ENCODE data around the gene NDP.

NDP gene, protein sequence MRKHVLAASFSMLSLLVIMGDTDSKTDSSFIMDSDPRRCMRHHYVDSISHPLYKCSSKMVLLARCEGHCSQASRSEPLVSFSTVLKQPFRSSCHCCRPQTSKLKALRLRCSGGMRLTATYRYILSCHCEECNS

DNA sequence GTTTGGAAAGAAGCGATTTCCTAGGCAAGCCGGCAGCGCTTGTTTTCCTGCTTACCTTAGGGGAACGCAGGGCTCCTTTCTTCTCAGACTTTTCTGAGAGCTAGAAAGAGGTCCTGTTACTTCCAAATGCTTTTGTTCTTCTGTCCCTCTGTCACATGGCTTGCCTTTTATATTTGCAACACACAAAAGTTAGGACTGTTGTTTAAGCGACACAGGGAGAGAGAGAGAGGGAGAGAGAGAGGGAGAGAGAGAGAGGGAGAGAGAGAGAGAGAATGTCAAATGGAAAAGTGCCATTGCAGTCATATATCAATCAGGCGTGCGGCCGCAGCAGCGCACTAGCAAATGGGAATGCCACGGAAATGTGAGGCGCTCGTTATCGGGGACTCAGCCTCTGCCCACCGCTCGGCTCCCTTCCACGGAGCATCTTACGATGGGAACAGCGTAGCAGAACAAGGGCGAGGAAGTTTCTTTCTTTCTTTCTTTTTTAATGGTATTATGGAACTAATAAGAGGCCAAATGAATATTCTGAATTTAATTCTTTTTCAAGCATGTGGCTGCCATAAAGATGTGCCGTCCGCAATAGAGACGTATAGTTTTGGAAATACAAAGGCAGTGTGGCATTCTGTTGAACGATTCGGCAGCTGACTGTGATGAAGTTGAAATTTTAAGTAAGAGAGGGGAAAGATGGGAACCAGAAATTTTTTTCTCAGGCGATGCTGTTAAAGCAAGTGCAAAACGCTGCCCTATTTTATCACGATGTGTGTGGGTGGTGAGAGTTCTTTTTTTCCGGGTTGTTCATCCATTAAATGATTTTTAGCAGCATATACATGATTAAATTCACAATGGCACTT lies at the start of gene NDP:
Gene NDP, minus strand, starts transcription at position 142 of the 851 bp plus-strand sequence. CDS start 14,745 bp downstream, outside the sequence.
- peak; percentile 5 for DNase-seq

- no peak for DNase-seq
These were observed 49.8 kb upstream of the NDP start for GRCh38 chrX:44022964-44023363.

DNA sequence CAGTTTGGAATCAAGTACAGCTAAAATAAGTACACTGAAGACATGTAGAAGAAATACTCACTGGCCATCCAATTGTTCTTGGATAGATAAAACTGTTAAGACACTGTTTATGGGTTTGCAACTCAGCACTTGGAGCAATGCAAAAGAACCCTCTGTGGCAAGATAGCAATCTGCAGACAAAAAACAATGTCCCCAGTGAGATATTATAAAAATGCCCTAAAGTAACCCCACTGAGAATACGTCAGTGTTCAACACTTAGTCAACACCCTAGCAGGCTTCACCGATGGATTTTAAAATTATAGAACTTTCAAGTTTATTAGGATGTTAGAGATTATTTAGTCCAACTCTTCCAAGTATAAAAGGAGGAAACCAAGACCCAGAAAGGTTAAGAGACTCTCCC lies 47.5 kb upstream of the NDP start:
- no peak for DNase-seq

DNA sequence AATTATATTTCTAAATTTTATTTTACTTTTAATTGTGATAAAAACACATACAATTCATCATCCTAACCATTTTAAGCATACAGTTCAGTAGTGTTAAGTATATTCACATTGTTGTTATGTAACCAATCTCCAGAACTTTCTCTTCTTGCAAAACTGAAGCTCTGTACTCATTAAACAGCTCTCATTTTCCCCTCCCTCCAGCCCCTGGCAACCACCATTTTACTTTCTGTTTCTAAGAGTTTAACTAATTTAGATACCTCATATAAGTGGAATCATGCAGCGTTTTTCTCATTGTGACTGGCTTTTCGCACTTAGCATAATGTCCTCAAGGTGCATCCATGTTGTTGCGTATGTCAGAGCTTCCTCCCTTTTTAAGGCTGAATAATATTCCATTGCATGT lies 46.7 kb upstream of the NDP start:
- DNase-seq: no peak

DNA sequence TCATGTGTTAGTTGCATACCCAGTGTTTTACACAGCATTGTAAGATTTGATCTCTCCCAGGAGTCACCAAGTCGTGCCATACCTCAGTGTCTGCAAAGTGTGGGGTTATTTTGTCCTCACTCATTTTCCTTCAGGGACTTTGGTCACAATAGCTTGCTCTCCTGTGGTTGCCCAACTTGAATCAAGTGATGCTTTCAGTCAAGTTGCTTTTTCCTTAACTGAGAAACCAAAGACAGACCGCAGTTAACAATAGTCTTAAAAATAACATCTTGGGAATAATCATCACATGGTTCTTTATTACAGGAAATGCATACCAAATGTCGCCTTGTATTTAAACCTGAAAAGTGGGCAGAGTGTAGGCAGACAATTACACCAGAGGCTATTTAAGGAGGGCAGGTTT lies 44.5 kb upstream of the NDP start:
- no peak for DNase-seq

DNA sequence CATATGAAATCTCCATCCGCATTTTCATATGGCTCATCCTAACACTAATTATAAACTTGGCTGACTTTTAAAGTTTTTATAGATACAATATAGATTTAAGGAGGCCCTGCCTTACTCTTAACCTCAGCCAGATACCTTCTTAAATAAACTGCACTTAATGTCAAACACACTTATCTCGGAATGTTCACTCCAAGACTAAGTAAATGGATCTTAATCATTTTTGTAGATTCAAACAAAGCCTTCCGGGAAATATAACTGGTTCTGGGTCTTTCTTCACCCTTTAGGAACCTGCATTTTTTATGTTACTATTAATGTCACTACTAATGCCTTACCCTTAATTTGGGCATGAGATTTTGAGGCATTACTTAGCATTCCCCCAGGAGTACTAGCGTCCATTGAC lies 43.7 kb upstream of the NDP start:
- DNase-seq: no peak

GRCh38 chrX:44012484-44013096 lies 39.4 kb upstream of the NDP start:
- DNase-seq: peak; percentile 54

- DNase-seq: no peak
These were observed 38.3 kb upstream of the NDP start for GRCh38 chrX:44011506-44011905.

- DNase-seq: no peak
These were observed 37.4 kb upstream of the NDP start for GRCh38 chrX:44010626-44011025.

- no peak for DNase-seq
These were observed 32.9 kb upstream of the NDP start for GRCh38 chrX:44006081-44006480.

GRCh38 chrX:44003975-44004374 lies 30.8 kb upstream of the NDP start:
- no peak for DNase-seq

DNA sequence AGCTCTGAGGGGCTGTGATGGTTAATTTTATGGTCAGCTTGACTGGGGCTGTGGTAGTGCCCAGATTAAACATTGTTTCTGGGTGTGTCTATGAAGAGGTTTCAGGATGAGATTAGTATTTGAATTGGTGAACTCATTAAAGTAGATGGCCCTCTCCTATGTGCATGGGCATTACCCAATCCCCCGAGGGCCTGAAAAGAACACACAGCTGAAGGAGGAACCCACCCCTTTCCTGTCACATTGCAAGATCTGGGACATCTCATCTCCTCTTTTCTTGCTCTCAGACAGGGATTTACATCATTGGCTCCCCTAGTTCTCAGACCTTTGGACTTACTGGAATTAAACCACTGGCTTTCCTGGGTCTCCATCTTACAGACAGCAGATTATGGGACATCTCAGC lies 29.4 kb upstream of the NDP start:
- no peak for DNase-seq

DNA sequence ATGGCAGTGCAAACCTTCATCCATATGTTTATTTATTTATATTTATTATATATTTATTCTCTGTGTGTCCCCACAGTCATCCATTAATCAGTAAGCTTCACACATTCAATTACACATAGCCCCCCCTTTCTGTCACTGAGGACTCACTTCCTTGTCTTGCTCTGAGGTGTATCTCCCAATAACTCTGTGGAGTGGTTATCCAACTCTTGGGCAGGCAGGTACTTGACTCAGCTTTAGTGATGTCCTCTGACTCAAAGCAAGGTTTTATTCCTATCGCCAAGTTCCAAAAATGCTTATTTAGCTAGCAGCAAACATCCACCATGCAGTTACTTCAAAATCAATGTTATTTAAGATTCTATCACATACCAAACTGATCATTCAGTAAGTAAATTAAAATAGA lies 25.2 kb upstream of the NDP start:
- no peak for DNase-seq

- DNase-seq: no peak
These were observed 23.3 kb upstream of the NDP start for GRCh38 chrX:43996491-43996890.

DNA sequence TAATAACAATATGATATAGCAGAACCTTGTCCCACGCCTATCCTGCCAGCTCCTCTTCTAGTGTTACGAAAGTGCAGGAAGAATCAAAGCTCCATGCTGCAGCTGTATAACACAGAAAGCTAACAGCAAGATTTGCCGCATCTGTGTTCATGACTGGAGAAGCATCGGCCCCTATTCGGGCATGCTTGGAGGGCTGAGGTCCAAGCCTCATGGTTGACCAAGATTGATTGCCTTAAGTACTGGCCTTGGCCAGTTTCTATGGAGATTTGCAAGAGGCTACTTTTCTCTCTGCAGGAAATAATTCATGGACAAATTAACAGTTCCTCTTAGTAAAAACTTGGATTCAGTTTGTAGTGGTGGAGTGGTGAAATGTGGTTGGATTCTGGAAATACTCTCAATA lies 12.9 kb upstream of the NDP start:
- no peak for DNase-seq

DNA sequence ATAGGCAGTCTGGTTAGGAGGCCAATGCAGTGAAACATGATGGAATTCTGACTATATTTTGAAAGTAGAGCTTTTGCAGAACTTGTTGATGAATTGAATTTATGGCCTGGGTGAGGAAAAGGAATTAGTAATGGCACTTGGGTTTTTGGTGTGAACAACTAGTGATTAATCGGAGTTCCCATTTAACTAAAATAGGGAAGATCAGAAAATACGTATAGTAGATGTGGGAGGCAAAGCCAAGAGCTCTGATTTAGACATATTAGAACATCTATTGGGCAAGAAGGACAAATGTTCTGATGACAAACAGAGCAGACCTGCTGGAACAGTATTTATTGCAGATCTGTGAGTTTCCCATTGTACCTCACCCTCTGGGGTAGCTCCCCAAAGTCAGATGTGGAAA lies 12.3 kb upstream of the NDP start:
- no peak for DNase-seq

DNA sequence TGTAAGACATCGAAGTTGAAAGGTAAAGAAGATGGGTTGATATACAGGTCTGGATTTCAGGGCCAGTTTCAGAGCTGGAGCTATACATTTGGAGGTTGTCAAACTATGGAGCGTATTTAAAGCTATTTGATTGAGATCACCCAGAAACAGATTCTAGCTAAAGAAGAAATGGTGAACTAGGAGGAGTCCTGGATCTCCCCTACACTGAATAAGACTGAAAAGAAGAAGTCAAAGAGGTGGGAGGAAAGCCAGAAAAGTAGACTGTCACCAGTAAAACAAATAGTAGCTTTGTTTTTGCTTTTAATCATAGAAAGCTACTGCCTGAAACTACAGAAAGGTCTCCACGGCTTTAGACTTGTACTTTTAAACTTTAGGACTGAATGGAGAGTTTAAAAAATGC lies 5.0 kb upstream of the NDP start:
- no peak for DNase-seq

DNA sequence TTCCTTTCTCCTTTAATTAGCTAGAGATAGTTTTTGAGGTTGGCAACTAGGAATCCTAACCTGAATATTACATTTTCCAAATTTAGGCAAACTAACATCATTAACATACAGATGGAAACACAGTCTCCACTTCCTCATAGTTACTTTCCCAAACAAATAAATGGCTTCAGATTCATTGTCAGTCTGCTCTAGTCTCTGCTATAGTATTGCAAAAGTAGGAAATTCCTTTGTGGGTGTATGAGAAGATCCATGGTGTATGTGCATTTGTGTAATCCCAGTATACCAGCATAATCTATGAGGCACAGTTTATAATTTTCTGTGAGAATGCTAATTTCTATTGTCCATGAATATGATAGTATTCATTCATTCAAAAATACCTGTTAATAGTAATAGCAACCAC lies 3.0 kb upstream of the NDP start:
- no peak for DNase-seq

- no peak for DNase-seq
These were observed 2.6 kb upstream of the NDP start for GRCh38 chrX:43975796-43976195.

- no peak for DNase-seq
These were observed 1.7 kb upstream of the NDP start for GRCh38 chrX:43974741-43975465.

GRCh38 chrX:43974100-43974475 lies 898 bp upstream of the NDP start:
- DNase-seq: no peak

- DNase-seq: no peak
These were observed 926 bp downstream of the NDP start for GRCh38 chrX:43971966-43972961.
